HG03575 (cell line): Measurements from ENCODE around the gene TUBA3E.
"Not testable (repeated sequence)": the region's sequence is repeated elsewhere in the genome, so short reads cannot be mapped to it uniquely, and the experiment has no call there.

ENCODE experiments used
- ATAC-seq: cut with Tn5 transposase; IDR thresholded peaks from one replicate; pipeline ENCODE4 v1.9.1; 2021; ENCODE audit not compliant: unreplicated experiment, insufficient number of reproducible peaks, low FRiP score; ENCODE audit errors: extremely low read depth

TUBA3E gene

GRCh38 chr2:130198343-130198742 is at the start of gene TUBA3E:
TSS of gene TUBA3E (minus strand) at chr2:130198439. CDS start at chr2:130198360, 79 bp downstream.
- no peak for ATAC-seq

- no peak for ATAC-seq
Observed at GRCh38 chr2:130246430-130246829, 48.2 kb upstream of the TUBA3E start.

- ATAC-seq = no peak
Observed at GRCh38 chr2:130245976-130246375, 47.7 kb upstream of the TUBA3E start.

GRCh38 chr2:130243359-130243758 is 45.1 kb upstream of the TUBA3E start:
- ATAC-seq = no peak

GRCh38 chr2:130241041-130241707 is 42.9 kb upstream of the TUBA3E start:
- no peak for ATAC-seq

- ATAC-seq = not testable (repeated sequence)
Observed at GRCh38 chr2:130239581-130239980, 41.3 kb upstream of the TUBA3E start.

GRCh38 chr2:130233066-130233465 is 34.8 kb upstream of the TUBA3E start:
- not testable (repeated sequence) for ATAC-seq

GRCh38 chr2:130231656-130232055 is 33.4 kb upstream of the TUBA3E start:
- ATAC-seq = no peak

GRCh38 chr2:130230907-130231306 is 32.7 kb upstream of the TUBA3E start:
- ATAC-seq = not testable (repeated sequence)

- ATAC-seq = not testable (repeated sequence)
Observed at GRCh38 chr2:130230376-130230775, 32.1 kb upstream of the TUBA3E start.

GRCh38 chr2:130229161-130229510 is 30.9 kb upstream of the TUBA3E start:
- not testable (repeated sequence) for ATAC-seq

- not testable (repeated sequence) for ATAC-seq
Observed at GRCh38 chr2:130228467-130229160, 30.4 kb upstream of the TUBA3E start.

- ATAC-seq = not testable (repeated sequence)
Observed at GRCh38 chr2:130228005-130228404, 29.8 kb upstream of the TUBA3E start.

GRCh38 chr2:130222523-130222922 is 24.3 kb upstream of the TUBA3E start:
- not testable (repeated sequence) for ATAC-seq

GRCh38 chr2:130220505-130220904 is 22.3 kb upstream of the TUBA3E start:
- not testable (repeated sequence) for ATAC-seq

GRCh38 chr2:130219147-130219546 is 20.9 kb upstream of the TUBA3E start:
- ATAC-seq = not testable (repeated sequence)

GRCh38 chr2:130207051-130207450 is 8.8 kb upstream of the TUBA3E start:
- not testable (repeated sequence) for ATAC-seq

GRCh38 chr2:130203150-130203549 is 4.9 kb upstream of the TUBA3E start:
- not testable (repeated sequence) for ATAC-seq

- ATAC-seq = not testable (repeated sequence)
Observed at GRCh38 chr2:130202518-130202917, 4.3 kb upstream of the TUBA3E start.

GRCh38 chr2:130196052-130196451 is 2.2 kb downstream of the TUBA3E start:
- ATAC-seq = not testable (repeated sequence)
